Subcutaneous adipose tissue (tissue), 4 donors: ENCODE measurements around the gene CSMD2. TPM values are rescaled to one million over a fixed set of nuclear protein-coding genes. Genes with fewer than 3 reads are reported as not detected.

ENCODE experiments used
- CTCF ChIP-seq: fragments of 450-650 bp; IDR thresholded peaks from one replicate; pipeline ENCODE4 v1.5.1; 2016; ENCODE audit warnings: low read depth, mild to moderate bottlenecking, control low read depth, antibody characterized with exemption, moderate library complexity
- total RNA-seq, 4 donors: library from RNA; depleted of rRNA; stranded (reverse); fragments of >200 nt; gene quantifications; one replicate each; pipeline ENCODE4 v1.1.0, GENCODE V29; 2016

The CSMD2 gene
- total RNA-seq, 4 donors from 2014 or later = 0.38 to 4.4 (median 1.00) TPM

- TF ChIP-seq CTCF = no peak
Measured at GRCh38 chr1:33696962-33697361, 468.1 kb downstream of the CSMD2 start.

DNA sequence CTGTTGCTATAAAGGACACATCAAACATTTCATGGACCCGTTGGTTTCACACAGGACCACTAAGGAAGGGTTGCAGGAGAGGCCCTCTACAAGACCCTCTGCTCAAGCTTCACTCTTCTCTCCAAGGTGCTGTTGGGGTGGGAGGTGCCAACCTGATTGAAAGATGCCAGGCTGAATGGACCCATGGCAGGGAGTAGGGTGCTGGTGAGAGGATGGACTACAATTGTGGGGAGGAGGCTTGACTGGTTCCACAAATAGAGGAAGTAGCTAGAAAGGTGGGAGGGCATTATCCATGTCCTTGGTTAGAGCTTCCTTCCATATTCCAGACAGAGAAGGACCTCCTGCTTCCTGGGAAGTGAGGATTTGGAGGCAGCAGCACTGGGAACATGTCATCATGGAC, 468.7 kb downstream of the CSMD2 start:
- TF ChIP-seq CTCF = no peak

DNA sequence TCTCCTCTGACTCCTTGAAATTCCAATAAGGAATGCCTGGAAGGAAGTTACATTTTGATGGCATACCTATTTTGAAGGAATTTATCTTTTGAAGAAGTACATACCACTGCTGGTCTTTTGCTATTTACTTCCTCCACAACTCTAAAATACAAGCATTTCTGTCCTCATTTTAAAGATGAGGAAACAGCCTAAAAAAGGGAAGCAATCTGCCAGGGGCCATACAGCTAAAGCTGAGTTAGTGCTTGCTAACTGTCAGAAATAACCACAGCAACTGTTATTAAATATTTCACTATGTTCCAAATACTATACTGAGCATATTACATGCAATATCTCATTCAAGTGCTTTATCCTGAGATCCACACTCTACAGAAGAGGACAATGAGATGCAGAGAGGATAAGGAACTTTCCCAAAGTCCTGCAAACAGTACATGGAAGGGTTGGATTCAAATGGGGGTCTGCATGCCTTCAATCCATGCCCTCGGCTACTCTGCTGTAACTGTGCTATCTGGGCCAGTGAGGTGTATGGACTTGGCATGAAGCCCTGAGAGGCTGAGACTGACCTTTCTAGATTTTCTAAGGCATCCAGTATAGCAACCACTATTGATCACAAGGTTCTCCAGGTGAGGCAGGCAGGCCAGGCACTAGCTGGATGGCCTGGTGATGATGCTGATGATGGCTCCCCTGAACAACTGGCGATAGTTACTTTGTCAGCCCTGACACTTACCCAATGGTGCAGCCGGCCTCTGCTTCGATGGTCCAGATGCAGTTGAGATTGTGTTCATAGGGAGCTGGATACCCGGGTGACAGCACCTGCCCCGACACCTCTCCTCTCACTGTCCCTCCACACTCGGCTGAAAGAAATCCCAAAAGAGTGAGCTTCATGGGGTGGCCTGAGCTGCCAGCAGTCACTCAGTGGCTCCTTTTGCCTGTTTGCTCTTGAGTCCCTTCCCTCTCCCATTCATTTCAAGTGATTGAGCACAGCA, 472.5 kb downstream of the CSMD2 start:
- TF ChIP-seq CTCF = no peak

DNA sequence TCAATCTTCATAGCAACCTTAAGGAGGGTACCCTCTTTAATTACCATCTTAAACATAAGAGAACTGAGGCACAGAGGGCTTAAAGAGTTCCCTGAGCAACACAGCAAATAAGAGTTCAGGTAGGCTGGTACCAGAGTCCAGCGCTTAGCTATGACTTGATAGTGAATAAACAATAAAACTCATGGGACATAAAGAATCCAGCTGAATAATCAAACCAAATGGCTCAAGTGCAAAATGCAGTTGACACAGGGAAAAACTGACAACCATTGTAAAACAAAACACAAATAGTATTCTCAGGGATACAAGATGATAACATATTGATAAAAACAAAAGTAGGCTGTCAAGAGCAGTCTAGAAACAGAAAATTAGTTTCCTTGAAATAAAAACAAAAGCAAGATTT, 478.0 kb downstream of the CSMD2 start:
- no peak for TF ChIP-seq CTCF

GRCh38 chr1:33686551-33686950, 478.5 kb downstream of the CSMD2 start:
- no peak for TF ChIP-seq CTCF

DNA sequence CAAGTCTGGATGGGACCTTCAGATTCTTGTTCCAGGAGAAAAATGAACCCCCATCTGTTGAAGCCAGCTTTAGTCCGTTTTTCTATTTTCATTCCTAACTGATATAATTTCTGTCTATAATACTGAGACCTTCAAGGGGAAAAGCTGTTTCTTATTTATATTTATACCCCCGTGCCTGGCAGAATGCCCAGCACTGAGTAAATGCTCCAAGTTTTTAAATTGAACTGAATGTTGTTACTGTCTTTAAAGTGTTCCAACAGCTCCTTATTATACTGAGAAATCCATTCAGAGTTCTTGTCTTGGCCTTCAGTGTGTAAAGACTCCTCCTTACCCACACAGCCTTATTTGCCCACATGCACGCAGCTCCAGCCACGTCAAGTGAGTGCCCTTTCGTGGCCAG, 479.8 kb downstream of the CSMD2 start:
- no peak for TF ChIP-seq CTCF

DNA sequence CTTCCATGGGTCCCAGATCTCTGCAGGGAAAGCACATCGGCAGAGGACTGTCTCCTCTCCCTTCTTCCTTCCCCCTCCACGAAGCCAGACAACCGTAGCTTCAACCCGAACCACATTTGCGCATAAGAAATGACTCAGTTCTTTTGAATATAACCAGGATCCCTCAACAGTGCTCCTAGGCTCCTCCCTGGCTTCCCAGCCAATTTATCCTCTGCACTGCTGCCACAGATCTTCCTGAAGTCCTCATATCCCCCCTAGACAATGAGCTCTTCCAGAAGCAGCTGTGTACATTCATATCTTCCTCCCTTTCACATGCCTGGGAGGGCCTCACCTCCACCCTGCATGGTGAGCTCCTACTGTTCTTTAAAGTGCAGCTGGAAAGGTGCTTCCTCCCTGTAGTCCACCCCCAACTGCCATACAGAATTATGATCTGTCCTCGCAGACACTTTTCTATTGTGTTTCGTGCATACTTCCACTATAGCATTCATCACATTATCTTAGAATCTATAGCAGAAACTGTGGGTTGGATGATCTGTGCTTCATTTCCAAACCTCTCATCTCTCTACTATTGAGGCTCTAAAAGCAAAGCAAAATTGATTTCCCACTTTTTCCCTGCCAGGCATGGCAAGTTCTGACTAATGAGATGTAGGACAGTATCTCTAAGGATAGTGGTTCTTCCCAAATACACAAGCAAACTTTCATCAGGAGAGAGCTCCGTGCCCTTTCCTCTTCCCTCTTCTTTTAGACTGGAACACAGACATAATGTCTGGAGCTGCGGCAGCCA, 480.4 kb downstream of the CSMD2 start:
- no peak for TF ChIP-seq CTCF
